ENCODE results near the gene GPLD1. TPM values are rescaled to one million over a fixed set of nuclear protein-coding genes. Genes with fewer than 3 reads are reported as not detected.

The GPLD1 gene
- total and polyA plus RNA-seq, 9 of the 15 experiments (the other 6 are each of a cell fraction or from before 2014, with no cell fraction given), result 0.11 to 1.3 (median 0.82) TPM

DNA sequence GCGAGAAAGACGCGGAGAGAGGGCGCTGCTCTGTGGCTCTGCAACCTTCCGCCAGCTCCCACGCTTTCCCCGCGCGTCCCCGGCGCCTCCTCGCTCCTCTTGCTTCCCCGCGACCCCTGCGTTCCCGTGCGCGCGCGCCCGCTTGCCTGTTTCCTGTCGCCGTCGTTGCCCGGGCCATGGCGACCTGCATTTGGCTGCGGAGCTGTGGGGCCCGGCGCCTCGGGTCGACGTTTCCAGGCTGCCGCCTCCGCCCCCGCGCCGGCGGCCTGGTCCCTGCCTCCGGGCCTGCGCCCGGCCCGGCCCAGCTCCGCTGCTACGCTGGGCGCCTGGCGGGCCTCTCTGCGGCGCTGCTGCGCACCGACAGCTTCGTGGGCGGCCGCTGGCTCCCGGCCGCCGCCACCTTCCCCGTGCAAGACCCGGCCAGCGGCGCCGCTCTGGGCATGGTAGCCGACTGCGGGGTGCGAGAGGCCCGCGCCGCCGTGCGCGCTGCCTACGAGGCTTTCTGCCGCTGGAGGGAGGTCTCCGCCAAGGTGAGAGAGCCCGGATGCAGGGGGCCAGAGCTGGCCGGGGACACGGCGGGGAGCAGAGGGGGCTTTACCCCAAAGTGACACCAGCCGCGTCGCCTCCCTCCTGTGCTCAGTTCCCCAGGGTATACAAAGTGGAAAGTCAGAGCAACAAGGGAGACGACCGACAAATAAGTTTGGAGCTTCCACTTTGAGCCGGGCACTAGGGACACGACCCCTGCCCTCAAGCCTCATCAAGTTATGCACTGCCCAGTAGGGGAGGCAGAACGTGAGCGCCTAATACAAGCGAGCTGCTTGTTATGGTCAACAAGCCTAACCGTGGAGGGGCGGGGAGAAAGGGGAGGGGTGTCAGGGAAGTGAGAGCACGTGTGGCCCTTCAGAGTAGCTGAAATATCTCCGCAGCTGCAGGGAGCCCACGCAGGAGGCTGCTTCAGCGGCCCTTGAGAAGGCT lies 5.7 kb upstream of the GPLD1 start, which contains the start of gene ALDH5A1 (continued):
- TF ChIP-seq UBTF (IDR thresholded peaks at IDR 0.05; ENCODE audit: borderline replicate concordance in 1 of 2, low read depth in 2 of 2, low read length in 2 of 2) (peak; percentile 81 to 93; a peak in 2 of 4 replicates), FOXK1 (CRISPR knock-in tag; IDR thresholded peaks at IDR 0.05; ENCODE audit: borderline replicate concordance) (no peak), U2AF1 (optimal IDR thresholded peaks at IDR 0.05; ENCODE audit: low read depth, low read length) (no peak), DMBX1 (CRISPR knock-in tag; IDR thresholded peaks at IDR 0.05; ENCODE audit: borderline replicate concordance) (peak; percentile 33; the same call in 1 of the 2 replicates), ZNF764 (CRISPR knock-in tag; IDR thresholded peaks at IDR 0.05; ENCODE audit: low read depth) (no peak), NONO (IDR thresholded peaks at IDR 0.05; ENCODE audit: low read depth in 2 of 2, low read length in 1 of 2) (peak; percentile 29 to 79; a peak in 2 of 4 replicates), ZNF76 (CRISPR knock-in tag; IDR thresholded peaks at IDR 0.05; ENCODE audit: borderline replicate concordance) (0 out of 2 replicates have a peak, but pooled peaks have one; percentile 58), PTBP1 (IDR thresholded peaks at IDR 0.05; ENCODE audit: low read depth, low read length) (no peak), ZNF766 (CRISPR knock-in tag; conservative IDR thresholded peaks at IDR 0.05) (peak; percentile 69), EWSR1 (IDR thresholded peaks at IDR 0.05; ENCODE audit: borderline replicate concordance, low read depth, partially characterized antibody) (no peak), POLR2B (IDR thresholded peaks at IDR 0.05; ENCODE audit: low read depth, partially characterized antibody) (no peak), ZNF124 (CRISPR knock-in tag; IDR thresholded peaks at IDR 0.05) (no peak), NCOA1 (IDR thresholded peaks at IDR 0.05; ENCODE audit: low read depth) (no peak), MAZ (CRISPR knock-in tag; conservative IDR thresholded peaks at IDR 0.05 in 1 of 2, IDR thresholded peaks at IDR 0.05 in 1 of 2) (peak; percentile 24 to 58; a peak in 1 of 4 replicates), GABPB2 (CRISPR knock-in tag; conservative IDR thresholded peaks at IDR 0.05) (no peak), MNT (conservative IDR thresholded peaks at IDR 0.05) (peak; percentile 32 to 55; a peak in 2 of 4 replicates), FOXA3 (CRISPR knock-in tag; conservative IDR thresholded peaks at IDR 0.05 in 1 of 2, IDR thresholded peaks at IDR 0.05 in 1 of 2) (no peak)
- TF ChIP-seq, protein P1, sequence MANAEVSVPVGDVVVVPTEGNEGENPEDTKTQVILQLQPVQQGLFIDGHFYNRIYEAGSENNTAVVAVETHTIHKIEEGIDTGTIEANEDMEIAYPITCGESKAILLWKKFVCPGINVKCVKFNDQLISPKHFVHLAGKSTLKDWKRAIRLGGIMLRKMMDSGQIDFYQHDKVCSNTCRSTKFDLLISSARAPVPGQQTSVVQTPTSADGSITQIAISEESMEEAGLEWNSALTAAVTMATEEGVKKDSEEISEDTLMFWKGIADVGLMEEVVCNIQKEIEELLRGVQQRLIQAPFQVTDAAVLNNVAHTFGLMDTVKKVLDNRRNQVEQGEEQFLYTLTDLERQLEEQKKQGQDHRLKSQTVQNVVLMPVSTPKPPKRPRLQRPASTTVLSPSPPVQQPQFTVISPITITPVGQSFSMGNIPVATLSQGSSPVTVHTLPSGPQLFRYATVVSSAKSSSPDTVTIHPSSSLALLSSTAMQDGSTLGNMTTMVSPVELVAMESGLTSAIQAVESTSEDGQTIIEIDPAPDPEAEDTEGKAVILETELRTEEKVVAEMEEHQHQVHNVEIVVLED (CRISPR knock-in tag; IDR thresholded peaks at IDR 0.05), result peak; percentile 28; the same call in 1 of the 2 replicates
